Body of pancreas (tissue), 4 donors: ENCODE data around the gene MESP2. TPM values are rescaled to one million over a fixed set of nuclear protein-coding genes. Genes with fewer than 3 reads are reported as not detected.

Source experiments
- ATAC-seq: fragments of 150-250 bp; one replicate; pipeline ENCODE4 v1.9.1; 2016
- DNase-seq, 4 donors: peaks; one replicate each; pipeline ENCODE4 v3.0.0-alpha.2; 2019
- H3K27ac ChIP-seq, 4 donors: fragments of 200-600 bp; sonication (generic); 1 replicate in 3 of 4; 2 replicates in 1 of 4; pipeline versions ENCODE4 v1.5.1 to v1.6.1; 2016 to 2019; ENCODE audit warnings: mild to moderate bottlenecking in 1 of 4, mixed read lengths in 1 of 4, moderate library complexity in 1 of 4
- H3K27me3 ChIP-seq, 2 donors: fragments of 200-600 bp; sonication (generic); one replicate each; pipeline ENCODE4 v1.6.0; 2016; ENCODE audit warnings: mild to moderate bottlenecking in 1 of 2
- H3K36me3 ChIP-seq, 2 donors: fragments of 200-600 bp; sonication (generic); replicated peaks in 1 of 2; 2 replicates each; pipeline ENCODE4 v1.5.1; 2016; ENCODE audit warnings: low read depth in 2 of 2; ENCODE audit not compliant: insufficient read depth in 1 of 2
- H3K4me1 ChIP-seq: fragments of 200-600 bp; sonication (generic); one replicate; pipeline ENCODE4 v1.6.0; 2016
- H3K4me3 ChIP-seq, 2 donors: fragments of 200-600 bp; sonication (generic); 1 replicate in 1 of 2; 2 replicates in 1 of 2; pipeline ENCODE4 v1.5.1; 2016 to 2019
- H3K9me3 ChIP-seq, 3 donors: fragments of 200-600 bp; sonication (generic); 1 replicate in 2 of 3; 2 replicates in 1 of 3; pipeline ENCODE4 v1.5.1; 2016
- POLR2A ChIP-seq, 3 donors: fragments of 450-650 bp; IDR thresholded peaks; one replicate each; pipeline ENCODE4 v1.6.1; 2016; ENCODE audit warnings: antibody characterized with exemption in 3 of 3, mild to moderate bottlenecking in 2 of 3
- WGBS, 2 donors: methylation state at CpG; one replicate each; pipeline ENCODE4 v1.1.5; 2017; 5-methylcytosine and 5-hydroxymethylcytosine counted together
- intact Hi-C: fragments of 100-400 bp; cut with DNase I; formaldehyde crosslinking; loops from one replicate; pipeline ENCODE4 v1.15.1; 2023
- total RNA-seq, 2 donors: library from RNA; depleted of rRNA; stranded (reverse); fragments of >200 nt; gene quantifications; one replicate each; pipeline ENCODE4 v1.1.0, GENCODE V29; 2016
- TF ChIP-seq, protein P1 (sequence below), 7 experiments: fragments of 450-650 bp in 4 of 7; fragments of 200-600 bp in 3 of 7; sonication (generic) in 3 of 7; IDR thresholded peaks; one replicate each; pipeline ENCODE4 v1.5.1; 2016 to 2019; ENCODE audit warnings: antibody characterized with exemption in 7 of 7

The MESP2 gene
- total RNA-seq, 2 donors from 2014 or later: 1.8 TPM; not detected in 1

- peak overlapping the region; percentile 29 to 37 for H3K4me3 ChIP-seq
Measured at GRCh38 chr15:89805241-89806209, 29.4 kb downstream of the MESP2 start.

DNA sequence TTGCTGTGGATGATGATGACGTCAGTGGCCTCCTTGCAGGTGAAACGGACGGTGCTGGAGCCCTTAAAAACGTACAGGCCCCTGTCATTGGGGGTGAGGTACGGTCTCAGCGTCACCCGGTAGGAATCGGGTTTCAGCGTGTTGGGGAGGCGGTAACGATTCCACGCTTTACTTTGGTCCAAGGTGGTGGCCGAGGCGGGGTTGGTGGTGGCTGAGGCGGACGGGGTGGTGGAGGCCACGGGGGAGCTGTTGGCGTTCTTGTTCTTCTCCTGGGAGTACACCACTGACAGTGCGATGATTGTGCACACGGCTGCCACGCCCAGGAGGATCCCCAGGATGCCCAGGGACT, 30.1 kb downstream of the MESP2 start:
- TF ChIP-seq, protein P1, sequence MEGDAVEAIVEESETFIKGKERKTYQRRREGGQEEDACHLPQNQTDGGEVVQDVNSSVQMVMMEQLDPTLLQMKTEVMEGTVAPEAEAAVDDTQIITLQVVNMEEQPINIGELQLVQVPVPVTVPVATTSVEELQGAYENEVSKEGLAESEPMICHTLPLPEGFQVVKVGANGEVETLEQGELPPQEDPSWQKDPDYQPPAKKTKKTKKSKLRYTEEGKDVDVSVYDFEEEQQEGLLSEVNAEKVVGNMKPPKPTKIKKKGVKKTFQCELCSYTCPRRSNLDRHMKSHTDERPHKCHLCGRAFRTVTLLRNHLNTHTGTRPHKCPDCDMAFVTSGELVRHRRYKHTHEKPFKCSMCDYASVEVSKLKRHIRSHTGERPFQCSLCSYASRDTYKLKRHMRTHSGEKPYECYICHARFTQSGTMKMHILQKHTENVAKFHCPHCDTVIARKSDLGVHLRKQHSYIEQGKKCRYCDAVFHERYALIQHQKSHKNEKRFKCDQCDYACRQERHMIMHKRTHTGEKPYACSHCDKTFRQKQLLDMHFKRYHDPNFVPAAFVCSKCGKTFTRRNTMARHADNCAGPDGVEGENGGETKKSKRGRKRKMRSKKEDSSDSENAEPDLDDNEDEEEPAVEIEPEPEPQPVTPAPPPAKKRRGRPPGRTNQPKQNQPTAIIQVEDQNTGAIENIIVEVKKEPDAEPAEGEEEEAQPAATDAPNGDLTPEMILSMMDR (IDR thresholded peaks at IDR 0.05): no peak
- no peak for TF ChIP-seq POLR2A (IDR thresholded peaks at IDR 0.05)
- ATAC-seq (peak; percentile 23), DNase-seq (peak; percentile 54 to 70 (median 58))
- peaks cover 81% of the 10 kb centered on the region for H3K4me1 ChIP-seq
- peak overlapping the region; percentile 29 to 37 for H3K4me3 ChIP-seq
- 40 to 54% methylated on average over 16 to 21 of the region's 21 CpGs for WGBS, 2 donors
- peaks cover 0 to 6% of the 10 kb centered on the region in 2 donors for H3K36me3 ChIP-seq
- H3K27me3 ChIP-seq: no peaks in the 10 kb centered on the region
- no peaks in the 10 kb centered on the region for H3K9me3 ChIP-seq
- H3K27ac ChIP-seq: peak overlapping the region; percentile 85 to 89 (median 86)
- intact Hi-C loops: no loop called here

More at GRCh38 chr15:89805241-89806209, 29.4 kb downstream of the MESP2 start:
- Histone ChIP-seq H3K9me3 (no peaks in the 10 kb centered on the region), H3K36me3 (peaks cover 0 to 8% of the 10 kb centered on the region in 2 donors), H3K27ac (peak overlapping the region; percentile 85 to 89 (median 86)), H3K27me3 (no peaks in the 10 kb centered on the region), H3K4me1 (peaks cover 87% of the 10 kb centered on the region)
- TF ChIP-seq, protein P1 (IDR thresholded peaks at IDR 0.05): no peak
- TF ChIP-seq POLR2A (IDR thresholded peaks at IDR 0.05): no peak
- 25 to 44% methylated on average over 22 to 26 of the region's 29 CpGs for WGBS, 2 donors
- intact Hi-C loops: no loop called here
- DNase-seq: peak in 1 of 4 donors; percentile 37
- ATAC-seq: no peak

- Histone ChIP-seq H3K4me1 (peaks cover 77% of the 10 kb centered on the region), H3K27me3 (no peaks in the 10 kb centered on the region), H3K27ac (peak overlapping the region; percentile 85 to 89 (median 86)), H3K9me3 (no peaks in the 10 kb centered on the region), H3K36me3 (no peaks in the 10 kb centered on the region), H3K4me3 (peak overlapping the region in 1 of 2 donors; percentile 37)
- peak; percentile 92 to 97 (median 96) for TF ChIP-seq POLR2A (IDR thresholded peaks at IDR 0.05)
- TF ChIP-seq, protein P1 (IDR thresholded peaks at IDR 0.05): peak in 3 of 7 experiments; percentile 9 to 19 (median 13)
- intact Hi-C loops: no loop called here
- DNase-seq (peak; percentile 91 to 97 (median 96)), ATAC-seq (peak; percentile 87)
- WGBS, 2 donors: 15 to 23% methylated on average over 22 of the region's 22 CpGs
Measured at GRCh38 chr15:89806559-89807550, 30.7 kb downstream of the MESP2 start.

DNA sequence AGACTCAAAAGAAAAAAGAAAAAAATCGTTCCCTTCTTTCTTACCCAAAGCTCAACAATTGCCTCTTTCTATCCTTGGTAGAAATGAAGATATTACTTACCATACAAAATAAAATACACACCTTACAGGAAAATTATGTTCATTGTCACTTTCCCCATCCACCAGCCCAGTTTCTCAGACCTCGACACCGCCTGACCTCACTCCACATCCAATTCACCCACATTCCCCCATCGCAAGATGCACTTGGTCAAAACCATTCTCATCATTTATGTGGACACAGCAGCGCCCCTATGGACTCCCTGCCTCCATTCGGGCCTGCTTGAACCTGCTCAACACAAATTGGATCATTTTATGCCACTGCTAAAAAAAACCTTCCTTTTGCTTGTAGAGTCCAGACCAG, 31.6 kb downstream of the MESP2 start:
- 82 to 83% methylated on average over 6 of the region's 6 CpGs for WGBS, 2 donors
- H3K4me1 ChIP-seq: peaks cover 77% of the 10 kb centered on the region
- H3K36me3 ChIP-seq: no peaks in the 10 kb centered on the region
- no peak for DNase-seq
- H3K27ac ChIP-seq: peak overlapping the region; percentile 85 to 89 (median 86)
- no peaks in the 10 kb centered on the region for H3K9me3 ChIP-seq
- intact Hi-C loops: no loop called here
- H3K4me3 ChIP-seq: no peak overlapping the region
- TF ChIP-seq POLR2A (IDR thresholded peaks at IDR 0.05): no peak
- TF ChIP-seq, protein P1 (IDR thresholded peaks at IDR 0.05): no peak
- no peaks in the 10 kb centered on the region for H3K27me3 ChIP-seq
- ATAC-seq: no peak
